RCC 7860 (cell line): ENCODE measurements around the gene RNU1-4.
"Not testable (repeated sequence)": the region's sequence is repeated elsewhere in the genome, so short reads cannot be mapped to it uniquely, and the experiment has no call there.

Source experiments
- DNase-seq: peaks from one replicate; pipeline ENCODE4 v3.0.0-alpha.2; 2015; ENCODE audit warnings: low spot score
- FAIRE-seq: peaks from 2 replicates; lab custom pipeline; 2012; peaks lifted over from hg19 to GRCh38; lab: Jason Lieb, UNC

Gene RNU1-4

GRCh38 chr1:16740047-16740964 is at the start of gene RNU1-4:
RNU1-4 (plus strand) TSS chr1:16740516.
- FAIRE-seq: peak; percentile 84
- DNase-seq: not testable (repeated sequence)

DNA sequence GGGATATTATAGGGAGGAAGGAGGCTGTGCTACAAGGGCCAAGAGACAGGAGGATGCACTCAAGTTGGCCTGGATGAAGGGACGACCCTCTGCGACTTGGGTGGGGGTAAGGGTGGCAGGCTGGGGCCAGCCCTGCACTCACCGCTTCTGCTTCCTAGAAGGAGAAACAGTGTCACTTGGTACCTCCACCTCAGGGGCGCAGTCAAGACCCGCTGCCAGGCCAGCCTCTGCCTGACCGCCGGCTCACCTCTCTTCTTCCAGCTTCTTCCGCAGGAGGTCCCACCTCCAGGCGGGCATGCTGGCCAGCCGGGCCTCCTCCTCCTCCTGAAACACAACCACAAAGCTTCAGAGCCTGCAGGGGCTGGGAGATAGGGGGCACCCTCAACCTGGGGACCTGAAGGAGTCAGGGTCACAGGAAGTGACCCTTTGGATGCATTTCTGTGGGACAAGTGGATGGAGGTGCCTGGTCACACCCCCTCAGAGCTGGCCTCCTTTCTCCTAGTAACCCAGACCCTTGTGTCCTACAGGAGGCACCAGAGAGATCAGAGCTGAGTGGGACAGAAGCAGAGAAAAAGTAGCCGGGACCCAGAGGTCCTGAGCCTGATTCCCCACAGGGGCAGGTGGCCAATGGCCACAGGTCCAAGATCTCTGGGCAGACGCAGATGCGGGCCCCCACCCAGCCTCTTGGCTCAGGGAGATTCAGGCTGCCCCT is 49.2 kb upstream of the RNU1-4 start:
- not testable (repeated sequence) for DNase-seq, FAIRE-seq

- not testable (repeated sequence) for DNase-seq, FAIRE-seq
Measured at GRCh38 chr1:16692283-16692682, 48.0 kb upstream of the RNU1-4 start.

- FAIRE-seq, DNase-seq: not testable (repeated sequence)
Measured at GRCh38 chr1:16692717-16693448, 47.4 kb upstream of the RNU1-4 start.

DNA sequence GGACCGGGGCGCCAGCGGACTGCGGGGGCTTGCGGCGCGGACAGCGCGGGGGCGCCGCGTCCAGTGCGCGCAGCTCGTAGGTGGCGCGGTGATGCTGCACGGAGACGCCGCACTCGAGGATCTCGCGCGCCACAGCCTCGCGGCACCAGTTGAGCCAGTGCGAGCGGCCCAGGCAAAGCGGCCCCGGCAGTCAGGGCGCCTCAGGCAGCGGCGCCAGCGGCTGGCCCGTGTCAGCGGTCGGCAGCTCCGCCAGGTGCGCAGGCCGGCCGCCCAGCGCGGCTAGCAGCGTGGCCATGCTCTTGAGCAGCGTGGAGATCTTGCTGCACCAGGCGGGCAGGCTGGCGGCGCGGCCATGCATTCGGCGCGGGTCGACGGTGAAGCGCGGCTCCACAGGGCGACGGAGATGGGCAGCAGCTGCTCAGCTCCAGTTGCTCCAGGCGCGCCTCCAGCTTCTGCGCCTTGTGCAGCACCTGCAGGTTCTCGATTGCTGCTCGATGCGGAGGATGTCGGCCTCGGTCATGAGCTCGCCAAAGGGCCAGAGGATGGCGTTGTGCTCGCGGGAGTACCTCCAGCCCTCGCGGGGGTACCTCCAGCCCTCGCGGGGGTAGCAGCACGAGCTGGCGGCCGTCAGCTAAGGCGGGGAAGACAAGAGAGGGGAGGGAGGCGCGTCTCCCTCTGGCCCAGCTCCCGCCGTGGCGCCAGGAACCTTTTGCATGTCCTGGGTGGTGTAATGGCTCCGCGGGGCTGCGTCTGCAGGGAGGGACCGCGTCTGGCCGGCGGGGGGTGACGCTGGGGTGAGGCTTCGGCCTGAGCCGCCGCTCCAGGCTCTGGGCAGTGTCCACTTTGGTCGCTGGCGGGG is 46.6 kb upstream of the RNU1-4 start:
- not testable (repeated sequence) for FAIRE-seq, DNase-seq

GRCh38 chr1:16694308-16694702 is 46.0 kb upstream of the RNU1-4 start:
- DNase-seq, FAIRE-seq: not testable (repeated sequence)

- DNase-seq, FAIRE-seq: not testable (repeated sequence)
Measured at GRCh38 chr1:16696507-16697150, 43.7 kb upstream of the RNU1-4 start.

DNA sequence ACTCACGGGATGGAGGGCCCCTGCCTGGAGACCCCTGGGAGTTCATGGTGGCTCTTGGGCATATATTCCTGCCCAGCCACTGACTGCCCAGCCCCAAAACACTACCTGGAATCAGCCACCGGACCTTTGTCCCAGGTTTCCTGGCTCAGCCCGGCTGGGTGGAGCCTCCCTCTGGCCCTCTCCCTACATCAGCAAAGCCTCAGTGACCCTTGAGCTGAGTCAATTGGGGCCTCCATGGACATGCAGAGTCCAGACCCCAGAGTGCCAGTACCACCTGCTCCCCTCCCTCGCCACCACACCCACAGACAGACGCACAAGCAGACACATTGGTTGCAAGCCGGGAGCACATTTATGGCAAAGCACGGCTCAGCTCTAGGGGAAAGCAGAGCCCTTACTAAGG is 43.2 kb upstream of the RNU1-4 start:
- not testable (repeated sequence) for FAIRE-seq, DNase-seq

GRCh38 chr1:16699440-16699839 is 40.9 kb upstream of the RNU1-4 start:
- FAIRE-seq: not testable (repeated sequence)

GRCh38 chr1:16700138-16700895 is 40.0 kb upstream of the RNU1-4 start:
- DNase-seq, FAIRE-seq: not testable (repeated sequence)

More at GRCh38 chr1:16699440-16699839, 40.9 kb upstream of the RNU1-4 start:
- DNase-seq: not testable (repeated sequence)

DNA sequence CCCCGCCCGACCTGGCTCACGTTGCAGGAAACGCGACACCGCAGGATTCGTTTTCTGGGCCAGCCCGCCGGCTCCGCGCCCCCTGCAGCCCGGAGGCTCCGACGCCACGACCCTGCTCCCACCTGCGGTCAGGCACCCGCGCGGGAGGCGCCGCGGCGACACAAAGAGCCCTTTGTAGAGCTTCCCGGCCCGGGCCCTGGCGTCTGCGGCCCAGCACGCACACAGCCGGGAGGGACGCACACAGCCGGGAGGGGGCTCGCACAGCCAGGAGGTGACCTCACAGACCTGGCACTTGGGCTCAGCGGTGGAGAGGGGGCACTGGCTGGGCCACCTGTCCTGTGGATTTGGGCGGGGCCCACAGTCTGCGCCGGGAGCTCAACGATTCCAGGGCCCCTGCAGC is 39.1 kb upstream of the RNU1-4 start:
- FAIRE-seq, DNase-seq: not testable (repeated sequence)

DNA sequence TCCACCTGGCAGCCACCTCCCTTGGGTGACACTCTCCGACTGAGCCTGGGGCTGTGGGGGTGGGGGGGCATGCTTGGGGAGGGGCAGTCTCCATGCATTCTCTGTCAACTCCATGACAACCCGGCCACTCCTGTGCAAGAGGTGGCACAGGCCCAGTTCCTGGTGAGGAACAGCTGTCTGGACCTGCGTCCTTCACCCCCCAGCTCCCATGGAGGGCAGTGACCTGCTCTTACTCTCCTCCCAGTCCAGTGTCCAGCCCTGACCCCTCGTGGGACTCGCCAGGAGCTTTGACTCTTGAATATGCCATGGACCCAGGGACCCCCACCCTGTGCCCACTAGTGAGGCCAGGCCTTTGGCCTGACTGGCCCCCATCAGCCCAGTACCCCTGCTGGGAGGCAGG is 38.0 kb upstream of the RNU1-4 start:
- DNase-seq, FAIRE-seq: not testable (repeated sequence)

GRCh38 chr1:16703141-16703540 is 37.2 kb upstream of the RNU1-4 start:
- peak; percentile 54 for FAIRE-seq
- not testable (repeated sequence) for DNase-seq

- DNase-seq, FAIRE-seq: not testable (repeated sequence)
Measured at GRCh38 chr1:16703602-16704001, 36.7 kb upstream of the RNU1-4 start.

DNA sequence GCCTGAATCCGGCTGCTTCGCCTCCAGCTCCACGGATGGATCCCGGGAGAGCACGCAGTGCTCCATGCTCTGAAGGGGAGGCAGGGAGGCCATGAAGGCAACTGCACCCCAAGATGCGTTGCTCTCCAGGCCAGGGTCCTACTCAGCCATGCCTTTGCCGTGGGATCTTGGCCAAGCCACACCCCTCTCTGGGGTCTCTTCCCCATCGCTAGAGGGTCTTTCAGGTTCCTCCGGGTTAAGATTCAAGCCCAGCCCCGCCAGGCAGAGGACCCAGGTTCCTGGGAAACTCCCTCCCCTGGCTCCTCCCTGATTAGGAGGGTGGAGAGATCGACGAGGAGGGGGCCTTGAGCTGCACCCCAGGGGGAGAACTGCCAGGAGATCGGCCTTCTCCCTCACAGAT is 36.2 kb upstream of the RNU1-4 start:
- DNase-seq, FAIRE-seq: not testable (repeated sequence)

GRCh38 chr1:16704502-16705100 is 35.7 kb upstream of the RNU1-4 start:
- not testable (repeated sequence) for FAIRE-seq, DNase-seq

DNA sequence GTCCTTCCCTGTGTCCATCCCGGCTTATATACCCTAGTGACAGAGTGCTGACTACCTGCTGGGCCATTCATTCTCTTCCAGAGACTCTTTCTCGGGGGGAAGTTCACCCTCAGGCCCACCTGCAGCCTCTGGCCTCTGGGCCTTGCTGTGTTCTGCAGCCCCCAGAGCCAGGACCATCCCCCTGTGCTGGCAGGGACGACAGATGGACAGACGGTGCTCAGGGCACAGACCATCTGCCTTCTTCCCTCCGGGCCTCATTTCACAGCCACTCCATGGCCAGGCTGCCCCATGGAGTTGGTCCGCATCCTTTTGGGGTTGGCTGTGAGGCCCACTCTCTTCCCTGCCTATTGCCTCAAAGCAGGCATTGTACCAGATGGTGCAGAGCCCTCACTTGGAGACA is 34.0 kb upstream of the RNU1-4 start:
- not testable (repeated sequence) for FAIRE-seq

More for the DNA sequence above, 34.0 kb upstream of the RNU1-4 start:
- DNase-seq: not testable (repeated sequence)
